H1 (cell line): ENCODE results near the gene POLR3H. TPM values are rescaled to one million over a fixed set of nuclear protein-coding genes. Genes with fewer than 3 reads are reported as not detected.

ENCODE experiments used
- CTCF ChIA-PET: fragments of 300-600 bp; sonication (Branson Sonifier 250); formaldehyde crosslinking; loops from one replicate; lab custom pipeline; 2021; ENCODE audit not compliant: partially characterized antibody; lab: Charles Lee
- POLR2A ChIA-PET: fragments of 300-600 bp; sonication (Branson Sonifier 250); formaldehyde crosslinking; loops from one replicate; lab custom pipeline; 2021; ENCODE audit warnings: inconsistent platforms; ENCODE audit not compliant: partially characterized antibody; lab: Charles Lee
- DNase-seq, 2 experiments: peaks; one replicate each; pipeline versions ENCODE4 v3.0.0 to v3.0.0-alpha.2; 2010 to 2022; ENCODE audit warnings: low spot score in 2 of 2, low read depth in 1 of 2, mixed read lengths in 1 of 2
- FAIRE-seq: peaks from 2 replicates; lab custom pipeline; 2011; peaks lifted over from hg19 to GRCh38; lab: Jason Lieb, UNC
- H2AFZ ChIP-seq: 2 replicates; pipeline ENCODE4 v1.8.1; 2012; ENCODE audit warnings: low read length, inconsistent platforms
- H2AK5ac ChIP-seq: 2 replicates; pipeline ENCODE4 v1.6.1; 2013; ENCODE audit warnings: low read depth, low read length
- H2BK120ac ChIP-seq: replicated peaks from 2 replicates; pipeline ENCODE3; 2013; ENCODE audit warnings: low read depth, low read length, inconsistent platforms
- H2BK12ac ChIP-seq: 2 replicates; pipeline ENCODE4 v1.6.1; 2013; ENCODE audit warnings: low read depth, low read length
- H2BK15ac ChIP-seq: 2 replicates; pipeline ENCODE4 v1.6.1; 2013; ENCODE audit warnings: low read length
- H2BK20ac ChIP-seq: 2 replicates; pipeline ENCODE4 v1.6.1; 2013; ENCODE audit warnings: low read length
- H2BK5ac ChIP-seq: 2 replicates; pipeline ENCODE4 v1.6.1; 2013; ENCODE audit warnings: low read depth, low read length
- H3K14ac ChIP-seq: 2 replicates; pipeline ENCODE4 v1.6.1; 2013; ENCODE audit warnings: inconsistent platforms; ENCODE audit not compliant: insufficient read length
- H3K18ac ChIP-seq: 2 replicates; pipeline ENCODE4 v1.6.1; 2013; ENCODE audit warnings: low read length; ENCODE audit errors: extremely low read depth
- H3K23ac ChIP-seq: 2 replicates; pipeline ENCODE4 v1.6.1; 2013; ENCODE audit warnings: inconsistent platforms; ENCODE audit not compliant: insufficient read length
- H3K23me2 ChIP-seq: 2 replicates; pipeline ENCODE4 v1.6.1; 2013; ENCODE audit warnings: low read depth, low read length
- H3K27ac ChIP-seq: 2 replicates; pipeline ENCODE4 v1.6.1; 2011; ENCODE audit warnings: low read depth, low read length, inconsistent platforms
- H3K27me3 ChIP-seq, 4 experiments: replicated peaks in 1 of 4; 1 replicate in 1 of 4; 2 replicates in 3 of 4; pipeline versions ENCODE4 v1.6.1 to v1.8.1; 2011 to 2013; ENCODE audit warnings: low read length in 3 of 4, mild to moderate bottlenecking in 3 of 4, inconsistent platforms in 2 of 4, mixed read lengths in 2 of 4, moderate library complexity in 1 of 4; ENCODE audit not compliant: control insufficient read depth in 3 of 4, insufficient read depth in 3 of 4; ENCODE audit errors: extremely low read depth in 1 of 4
- H3K36me3 ChIP-seq, 4 experiments: 2 replicates each; pipeline versions ENCODE4 v1.6.1 to v1.8.1; 2011 to 2013; ENCODE audit warnings: mild to moderate bottlenecking in 4 of 4, low read length in 3 of 4, moderate library complexity in 2 of 4, control low read depth in 1 of 4, inconsistent platforms in 1 of 4; ENCODE audit not compliant: insufficient read depth in 4 of 4, control insufficient read depth in 2 of 4
- H3K4ac ChIP-seq: replicated peaks from 2 replicates; pipeline ENCODE3; 2013; ENCODE audit warnings: low read length, low read depth, mixed read lengths, inconsistent platforms; ENCODE audit not compliant: insufficient read length
- H3K4me1 ChIP-seq, 4 experiments: replicated peaks in 1 of 4; 1 replicate in 1 of 4; 2 replicates in 3 of 4; pipeline versions ENCODE4 v1.6.1 to v1.8.1; 2011 to 2013; ENCODE audit warnings: low read length in 3 of 4, inconsistent platforms in 2 of 4, mixed read lengths in 1 of 4; ENCODE audit not compliant: insufficient read depth in 4 of 4, control insufficient read depth in 3 of 4
- H3K4me2 ChIP-seq, 2 experiments: 2 replicates each; pipeline versions ENCODE4 v1.6.1 to v1.8.1; 2011 to 2013; ENCODE audit warnings: low read depth in 2 of 2, low read length in 2 of 2, control low read depth in 1 of 2, inconsistent platforms in 1 of 2, mild to moderate bottlenecking in 1 of 2; ENCODE audit not compliant: insufficient read depth in 1 of 2
- H3K4me3 ChIP-seq, 4 experiments: fragments of 200-600, 300-600 bp in 1 of 4; sonication (generic), shearing (Covaris generic), sonication (Bioruptor Twin) in 1 of 4; 2 replicates each; pipeline versions ENCODE4 v1.5.1 to v1.8.1; 2011 to 2016; ENCODE audit warnings: low read length in 4 of 4, low read depth in 3 of 4, control low read depth in 2 of 4, inconsistent platforms in 2 of 4, mild to moderate bottlenecking in 2 of 4, mixed read lengths in 1 of 4, moderate library complexity in 1 of 4; ENCODE audit not compliant: insufficient read depth in 2 of 4; ENCODE audit errors: extremely low read depth in 1 of 4
- H3K56ac ChIP-seq: replicated peaks from 2 replicates; pipeline ENCODE3; 2013; ENCODE audit warnings: low read depth, mild to moderate bottlenecking, mixed read lengths, low read length, inconsistent platforms; ENCODE audit not compliant: insufficient read length
- H3K79me1 ChIP-seq: 2 replicates; pipeline ENCODE4 v1.6.1; 2013; ENCODE audit warnings: low read depth, low read length, control low read depth
- H3K79me2 ChIP-seq, 2 experiments: 2 replicates each; pipeline versions ENCODE4 v1.6.1 to v1.8.1; 2012 to 2013; ENCODE audit warnings: low read length in 2 of 2, mild to moderate bottlenecking in 2 of 2, inconsistent platforms in 1 of 2; ENCODE audit not compliant: insufficient read depth in 2 of 2, control insufficient read depth in 1 of 2
- H3K9ac ChIP-seq, 4 experiments: replicated peaks in 1 of 4; 1 replicate in 1 of 4; 2 replicates in 3 of 4; pipeline versions ENCODE4 v1.6.1 to v1.8.1; 2011 to 2013; ENCODE audit warnings: low read depth in 3 of 4, low read length in 3 of 4, control low read depth in 2 of 4, mild to moderate bottlenecking in 2 of 4, moderate library complexity in 2 of 4, inconsistent platforms in 1 of 4; ENCODE audit errors: extremely low read depth in 1 of 4
- H3K9me3 ChIP-seq, 2 experiments: 2 replicates each; pipeline versions ENCODE4 v1.6.1 to v1.8.1; 2012 to 2013; ENCODE audit warnings: mild to moderate bottlenecking in 2 of 2, moderate library complexity in 2 of 2, control low read depth in 1 of 2, inconsistent platforms in 1 of 2, low read depth in 1 of 2, low read length in 1 of 2, mixed read lengths in 1 of 2; ENCODE audit not compliant: insufficient read depth in 2 of 2
- H4K20me1 ChIP-seq, 2 experiments: replicated peaks in 1 of 2; 2 replicates each; pipeline versions ENCODE3 to v1.8.1; 2011 to 2013; ENCODE audit warnings: inconsistent platforms in 2 of 2, low read length in 2 of 2, mild to moderate bottlenecking in 1 of 2; ENCODE audit not compliant: insufficient read depth in 2 of 2, control insufficient read depth in 1 of 2
- H4K5ac ChIP-seq: 2 replicates; pipeline ENCODE4 v1.6.1; 2013; ENCODE audit warnings: low read length, low read depth, mixed read lengths, inconsistent platforms; ENCODE audit not compliant: insufficient read length
- H4K8ac ChIP-seq: 2 replicates; pipeline ENCODE4 v1.8.0; 2013; ENCODE audit warnings: mild to moderate bottlenecking, moderate library complexity, low read length, inconsistent platforms; ENCODE audit not compliant: insufficient read depth; ENCODE audit errors: extremely low read depth
- H4K91ac ChIP-seq: replicated peaks from 2 replicates; pipeline ENCODE3; 2013; ENCODE audit warnings: low read length, mixed read lengths, inconsistent platforms; ENCODE audit not compliant: insufficient read length
- RBBP5 ChIP-seq: IDR thresholded peaks from 2 replicates; pipeline ENCODE4 v1.7.1; 2012; ENCODE audit warnings: low read depth, mild to moderate bottlenecking, inconsistent platforms, low read length, moderate library complexity, borderline replicate concordance
- WGBS, 2 experiments: shearing (Covaris generic) in 1 of 2; methylation state at CpG; one replicate each; pipeline versions ENCODE4 v1.1.6 to v1.1.7; 2013 to 2015; ENCODE audit warnings: low lambda C conversion rate in 2 of 2, mixed read lengths in 2 of 2, inconsistent platforms in 1 of 2, low coverage in 1 of 2, missing lambda C conversion rate in 1 of 2; ENCODE audit not compliant: insufficient replicate concordance in 2 of 2, insufficient coverage in 1 of 2, insufficient read length in 1 of 2; ENCODE audit errors: extremely low coverage in 1 of 2, missing lambda C conversion rate in 1 of 2; 5-methylcytosine and 5-hydroxymethylcytosine counted together
- polyA plus RNA-seq, 7 experiments: library from polyadenylated mRNA; depleted of rRNA in 3 of 7; stranded (reverse) in 5 of 7; unstranded in 2 of 7; fragments of >200 nt in 5 of 7; fragments of 200-250 nt in 2 of 7; gene quantifications; 1 replicate in 5 of 7; 2 replicates in 1 of 7; 4 replicates in 1 of 7; pipeline versions ENCODE4 v1.2.1 to v1.2.3, GENCODE V29; 2011 to 2013; ENCODE audit warnings: missing spikeins in 2 of 7, mixed read lengths in 2 of 7
- total RNA-seq: library from RNA; stranded (reverse); fragmentation: NEBNext Ultra II Directional; extraction: Animal tissue kit (Norgen Biotek cat#: 25700); gene quantifications from 2 replicates; pipeline ENCODE4 v1.2.1, GENCODE V29; 2021

Gene POLR3H
- total and polyA plus RNA-seq, 2 of the 8 experiments (the other 6 are each of a cell fraction or from before 2014, with no cell fraction given) = 29.7 to 39.2 TPM

- ChIA-PET POLR2A (interaction anchor here (0.6 to 30.6 kb wide), 9 partner anchors 8 to 175 kb away, joined by 3 to 887 read pairs (median 5); partner anchors contain the start of genes ACO2, PHF5A, TEF and TOB2), CTCF (interaction anchor here (0.6 to 7.8 kb wide), 13 partner anchors 10 to 241 kb away, joined by 3 to 79 read pairs (median 4); partner anchors contain the start of genes ACO2 and PHF5A)
- Histone ChIP-seq H3K4me2 (no peak overlapping the region; a peak in 1 of 4 replicates), H3K27me3 (no peaks in the 10 kb centered on the region), H3K4ac (no peak overlapping the region), H3K79me2 (peaks cover 3 to 74% of the 10 kb centered on the region in 2 experiments; a peak in 3 of 4 replicates), H2BK5ac (peak overlapping the region; percentile 32; the same call in 1 of the 2 replicates), H4K20me1 (peaks cover 4 to 24% of the 10 kb centered on the region in 2 experiments), H4K91ac (no peak overlapping the region), H3K79me1 (peaks cover 27% of the 10 kb centered on the region), H2AK5ac (peak overlapping the region; percentile 4; the same call in 1 of the 2 replicates), H2AFZ (no peak overlapping the region), H3K14ac (no peak overlapping the region), H2BK120ac (no peak overlapping the region), H3K18ac (no peak overlapping the region), H3K23ac (no peak overlapping the region), H2BK12ac (peak overlapping the region; percentile 69; the same call in 1 of the 2 replicates), H4K5ac (no peak overlapping the region), H3K9me3 (no peaks in the 10 kb centered on the region), H3K4me3 (no peak overlapping the region), H3K36me3 (no peaks in the 10 kb centered on the region; a peak in 1 of 8 replicates), H4K8ac (no peak overlapping the region), H3K56ac (no peak overlapping the region), H3K4me1 (peaks cover 24 to 39% (median 26%) of the 10 kb centered on the region in 4 experiments), H2BK15ac (peak overlapping the region; percentile 40; the same call in 1 of the 2 replicates), H3K9ac (peak overlapping the region in 1 of 4 experiments; percentile 13; a peak in 3 of 7 replicates), H2BK20ac (peak overlapping the region; percentile 17; the same call in 1 of the 2 replicates), H3K27ac (peak overlapping the region; percentile 20; the same call in 1 of the 2 replicates), H3K23me2 (no peaks in the 10 kb centered on the region)
- FAIRE-seq (no peak), DNase-seq (no peak)
- TF ChIP-seq RBBP5 = no peak
- 87% methylated on average over 7 of the region's 7 CpGs; no CpG with 5 or more reads in 1 of the 2 experiments for WGBS, 2 experiments
Observed at GRCh38 chr22:41478891-41479521, 65.3 kb downstream of the POLR3H start.
